ENCODE results near the gene CCSER1. TPM values are rescaled to one million over a fixed set of nuclear protein-coding genes. Genes with fewer than 3 reads are reported as not detected.
"Not testable (repeated sequence)": the region's sequence is repeated elsewhere in the genome, so short reads cannot be mapped to it uniquely, and the experiment has no call there.

The CCSER1 gene
- total and polyA plus RNA-seq, 2 donors (not counting 1 experiment from before 2014, with no cell fraction given) = 10.7 to 39.5 TPM

DNA sequence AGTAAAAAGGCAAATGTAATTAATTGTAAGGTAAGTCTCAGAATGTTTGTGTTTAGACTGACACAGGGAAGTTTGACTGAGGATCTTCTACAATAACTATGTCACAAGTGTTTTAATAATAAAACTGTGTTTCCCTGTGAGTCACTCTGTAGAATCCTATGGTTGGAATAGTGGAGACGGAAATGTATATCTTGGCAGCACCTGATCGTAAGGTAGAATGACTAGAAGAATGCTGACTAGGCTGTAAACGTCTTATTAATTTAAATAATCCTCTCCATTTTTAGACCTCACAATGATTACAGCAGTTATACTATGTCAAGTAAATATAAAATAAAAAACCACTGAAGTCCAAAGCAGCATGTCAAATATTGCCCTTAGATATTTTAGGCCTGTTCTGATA is 266.0 kb downstream of the CCSER1 start:
- no peaks in the 10 kb centered on the region for H3K36me3 ChIP-seq (replicated peaks in 1 of 2; ENCODE audit: control extremely low read depth in 1 of 2, control insufficient read depth in 1 of 2, extremely low read depth in 1 of 2, insufficient read depth in 2 of 2, low read length in 1 of 2)
- no peak overlapping the region for H3K4me3 Mint-ChIP-seq
- no peak for TF ChIP-seq EZH2 (IDR thresholded peaks at IDR 0.05; ENCODE audit: borderline replicate concordance, insufficient read depth, low read depth, low read length, poor library complexity, severe bottlenecking)
- TF ChIP-seq, protein P1, sequence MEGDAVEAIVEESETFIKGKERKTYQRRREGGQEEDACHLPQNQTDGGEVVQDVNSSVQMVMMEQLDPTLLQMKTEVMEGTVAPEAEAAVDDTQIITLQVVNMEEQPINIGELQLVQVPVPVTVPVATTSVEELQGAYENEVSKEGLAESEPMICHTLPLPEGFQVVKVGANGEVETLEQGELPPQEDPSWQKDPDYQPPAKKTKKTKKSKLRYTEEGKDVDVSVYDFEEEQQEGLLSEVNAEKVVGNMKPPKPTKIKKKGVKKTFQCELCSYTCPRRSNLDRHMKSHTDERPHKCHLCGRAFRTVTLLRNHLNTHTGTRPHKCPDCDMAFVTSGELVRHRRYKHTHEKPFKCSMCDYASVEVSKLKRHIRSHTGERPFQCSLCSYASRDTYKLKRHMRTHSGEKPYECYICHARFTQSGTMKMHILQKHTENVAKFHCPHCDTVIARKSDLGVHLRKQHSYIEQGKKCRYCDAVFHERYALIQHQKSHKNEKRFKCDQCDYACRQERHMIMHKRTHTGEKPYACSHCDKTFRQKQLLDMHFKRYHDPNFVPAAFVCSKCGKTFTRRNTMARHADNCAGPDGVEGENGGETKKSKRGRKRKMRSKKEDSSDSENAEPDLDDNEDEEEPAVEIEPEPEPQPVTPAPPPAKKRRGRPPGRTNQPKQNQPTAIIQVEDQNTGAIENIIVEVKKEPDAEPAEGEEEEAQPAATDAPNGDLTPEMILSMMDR (IDR thresholded peaks at IDR 0.05) = no peak

DNA sequence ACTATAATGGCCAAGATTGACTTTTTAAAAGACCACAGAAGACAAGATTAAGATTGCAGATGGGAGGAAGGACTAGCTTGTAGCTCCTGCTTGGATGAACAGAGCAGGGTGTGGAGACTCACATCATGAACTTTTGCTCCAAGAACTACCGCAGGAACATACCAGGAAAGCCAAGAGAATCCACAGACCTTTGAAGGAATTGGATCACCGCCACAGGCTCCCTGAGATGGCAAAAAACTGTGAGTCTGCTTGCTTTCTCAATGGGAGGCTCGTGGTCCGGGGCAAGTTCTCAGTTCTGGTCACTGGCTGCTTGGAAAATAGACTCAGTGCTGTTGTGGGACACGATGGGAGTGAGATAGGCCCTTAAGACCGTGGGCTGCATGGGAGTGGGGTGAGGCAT is 276.6 kb downstream of the CCSER1 start:
- TF ChIP-seq, protein P1 (IDR thresholded peaks at IDR 0.05) = no peak
- TF ChIP-seq EZH2 (IDR thresholded peaks at IDR 0.05; ENCODE audit: borderline replicate concordance, insufficient read depth, low read depth, low read length, poor library complexity, severe bottlenecking) = no peak
- H3K27me3 ChIP-seq (replicated peaks in 1 of 4; ENCODE audit: control extremely low read depth in 1 of 4, control insufficient read depth in 3 of 4, insufficient read depth in 4 of 4, low read length in 3 of 4) = no peaks in the 10 kb centered on the region
- H3K36me3 ChIP-seq (replicated peaks in 1 of 2; ENCODE audit: control extremely low read depth in 1 of 2, control insufficient read depth in 1 of 2, extremely low read depth in 1 of 2, insufficient read depth in 2 of 2, low read length in 1 of 2) = no peaks in the 10 kb centered on the region
- peaks cover 0 to 13% (median 0%) of the 10 kb centered on the region in 3 donors for H3K9me3 ChIP-seq (ENCODE audit: control extremely low read depth in 1 of 3, control insufficient read depth in 2 of 3, insufficient read depth in 1 of 3, low read length in 2 of 3)
- H3K27ac Mint-ChIP-seq = no peak overlapping the region
- no peaks in the 10 kb centered on the region for H4K20me1 ChIP-seq (ENCODE audit: control insufficient read depth, insufficient read depth, low read length, poor library complexity, severe bottlenecking)
- no peaks in the 10 kb centered on the region for H3K27me3 Mint-ChIP-seq
- no peaks in the 10 kb centered on the region for H3K4me1 ChIP-seq (ENCODE audit: control insufficient read depth in 2 of 2, insufficient read depth in 2 of 2, low read length in 2 of 2)
- intact Hi-C loops (cut with micrococcal nuclease) = no loop called here
- H3K27ac ChIP-seq (ENCODE audit: low read length in 2 of 2) = no peak overlapping the region
- H3K4me1 Mint-ChIP-seq = no peaks in the 10 kb centered on the region
- POLR2A ChIA-PET = no interaction called here
- no peak overlapping the region for H3K4me2 ChIP-seq (replicated peaks; ENCODE audit: low read depth, low read length, poor library complexity, severe bottlenecking)
- H3K9ac ChIP-seq (ENCODE audit: low read length) = no peak overlapping the region
- ATAC-seq (ENCODE audit: low read depth) (no peak), DNase-seq (no peak)
- H3K9me3 Mint-ChIP-seq (ENCODE audit: insufficient read depth) = peaks cover 2% of the 10 kb centered on the region
- no peak overlapping the region for H3K4me3 ChIP-seq (ENCODE audit: control extremely low read depth in 1 of 5, extremely low read depth in 1 of 5, insufficient read depth in 1 of 5, low read depth in 2 of 5, low read length in 4 of 5)
- 76% methylated on average over 4 of the region's 6 CpGs for WGBS (ENCODE audit: insufficient coverage)
- H3K79me2 ChIP-seq (ENCODE audit: control insufficient read depth, insufficient read depth, low read length) = no peaks in the 10 kb centered on the region
- no peak overlapping the region for H2AFZ ChIP-seq (ENCODE audit: insufficient read depth, low read depth, low read length, poor library complexity, severe bottlenecking)
- H3K4me3 Mint-ChIP-seq = no peak overlapping the region
- CTCF ChIA-PET = no interaction called here

More for the DNA sequence above, 266.0 kb downstream of the CCSER1 start:
- Mint-ChIP-seq H3K9me3 (ENCODE audit: insufficient read depth) (no peaks in the 10 kb centered on the region), H3K27me3 (no peaks in the 10 kb centered on the region), H3K27ac (no peak overlapping the region), H3K4me1 (no peaks in the 10 kb centered on the region)
- ATAC-seq (ENCODE audit: low read depth) = no peak
- no peaks in the 10 kb centered on the region for H3K79me2 ChIP-seq (ENCODE audit: control insufficient read depth, insufficient read depth, low read length)
- no peak overlapping the region for H3K4me2 ChIP-seq (replicated peaks; ENCODE audit: low read depth, low read length, poor library complexity, severe bottlenecking)
- no CpG with 5 or more reads among the region's 3 CpGs for WGBS (ENCODE audit: insufficient coverage)
- H3K27me3 ChIP-seq (replicated peaks in 1 of 4; ENCODE audit: control extremely low read depth in 1 of 4, control insufficient read depth in 3 of 4, insufficient read depth in 4 of 4, low read length in 3 of 4) = no peaks in the 10 kb centered on the region
- intact Hi-C loops (cut with micrococcal nuclease) = no loop called here
- CTCF ChIA-PET = no interaction called here
- no peaks in the 10 kb centered on the region for H3K4me1 ChIP-seq (ENCODE audit: control insufficient read depth in 2 of 2, insufficient read depth in 2 of 2, low read length in 2 of 2)
- no peak overlapping the region for H2AFZ ChIP-seq (ENCODE audit: insufficient read depth, low read depth, low read length, poor library complexity, severe bottlenecking)
- POLR2A ChIA-PET = no interaction called here
- H3K9me3 ChIP-seq (ENCODE audit: control extremely low read depth in 1 of 3, control insufficient read depth in 2 of 3, insufficient read depth in 1 of 3, low read length in 2 of 3) = peaks cover 0 to 1% (median 0%) of the 10 kb centered on the region in 3 donors
- no peak overlapping the region for H3K4me3 ChIP-seq (ENCODE audit: control extremely low read depth in 1 of 5, extremely low read depth in 1 of 5, insufficient read depth in 1 of 5, low read depth in 2 of 5, low read length in 4 of 5)
- no peak for DNase-seq
- H3K27ac ChIP-seq (ENCODE audit: low read length in 2 of 2) = no peak overlapping the region
- H3K9ac ChIP-seq (ENCODE audit: low read length) = no peak overlapping the region
- H4K20me1 ChIP-seq (ENCODE audit: control insufficient read depth, insufficient read depth, low read length, poor library complexity, severe bottlenecking) = no peaks in the 10 kb centered on the region

DNA sequence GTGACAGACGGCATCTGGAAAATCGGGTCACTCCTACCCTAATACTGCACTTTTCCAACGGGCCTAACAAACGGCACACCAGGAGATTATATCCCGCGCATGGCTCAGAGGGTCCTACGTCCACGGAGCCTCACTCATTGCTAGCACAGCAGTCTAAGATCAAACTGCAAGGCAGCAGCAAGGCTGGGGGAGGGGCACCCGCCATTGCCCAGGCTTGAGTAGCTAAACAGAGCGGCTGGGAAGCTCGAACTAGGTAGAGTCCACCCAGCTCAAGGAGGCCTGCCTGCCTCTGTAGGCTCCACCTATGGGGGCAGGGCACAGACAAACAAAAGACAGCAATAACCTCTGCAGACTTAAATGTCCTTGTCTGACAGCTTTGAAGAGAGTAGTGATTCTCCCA is 280.7 kb downstream of the CCSER1 start:
- H2AFZ ChIP-seq (ENCODE audit: insufficient read depth, low read depth, low read length, poor library complexity, severe bottlenecking); H3K36me3 ChIP-seq (replicated peaks in 1 of 2; ENCODE audit: control extremely low read depth in 1 of 2, control insufficient read depth in 1 of 2, extremely low read depth in 1 of 2, insufficient read depth in 2 of 2, low read length in 1 of 2); H3K27me3 Mint-ChIP-seq; H3K4me3 Mint-ChIP-seq; H3K27ac ChIP-seq (ENCODE audit: low read length in 2 of 2); H3K9me3 Mint-ChIP-seq (ENCODE audit: insufficient read depth); H3K27ac Mint-ChIP-seq; H3K4me1 ChIP-seq (ENCODE audit: control insufficient read depth in 2 of 2, insufficient read depth in 2 of 2, low read length in 2 of 2); H3K4me2 ChIP-seq (replicated peaks; ENCODE audit: low read depth, low read length, poor library complexity, severe bottlenecking); POLR2A ChIA-PET; H3K79me2 ChIP-seq (ENCODE audit: control insufficient read depth, insufficient read depth, low read length); H3K4me1 Mint-ChIP-seq; DNase-seq; H3K4me3 ChIP-seq (ENCODE audit: control extremely low read depth in 1 of 5, extremely low read depth in 1 of 5, insufficient read depth in 1 of 5, low read depth in 2 of 5, low read length in 4 of 5); CTCF ChIA-PET; ATAC-seq (ENCODE audit: low read depth); H4K20me1 ChIP-seq (ENCODE audit: control insufficient read depth, insufficient read depth, low read length, poor library complexity, severe bottlenecking); H3K27me3 ChIP-seq (replicated peaks in 1 of 4; ENCODE audit: control extremely low read depth in 1 of 4, control insufficient read depth in 3 of 4, insufficient read depth in 4 of 4, low read length in 3 of 4); intact Hi-C loops (cut with micrococcal nuclease); H3K9ac ChIP-seq (ENCODE audit: low read length): not testable (repeated sequence)
- 98% methylated on average over 6 of the region's 11 CpGs for WGBS (ENCODE audit: insufficient coverage)
- H3K9me3 ChIP-seq (ENCODE audit: control extremely low read depth in 1 of 3, control insufficient read depth in 2 of 3, insufficient read depth in 1 of 3, low read length in 2 of 3) = peaks cover 0 to 13% (median 0%) of the 10 kb centered on the region in 3 donors

Measured in B cell (primary cell).